HG03025 (cell line): ENCODE data around the gene COPS9.

Experiments
- ATAC-seq: cut with Tn5 transposase; IDR thresholded peaks from one replicate; pipeline ENCODE4 v1.9.1; 2021; ENCODE audit warnings: mild to moderate bottlenecking, moderate library complexity; ENCODE audit not compliant: unreplicated experiment, low FRiP score

COPS9 gene

GRCh38 chr2:240137596-240138253 is 1.6 kb upstream of the COPS9 start:
- ATAC-seq: no peak

GRCh38 chr2:240136671-240137292 is 677 bp upstream of the COPS9 start:
- ATAC-seq: no peak

GRCh38 chr2:240135706-240136012 is 446 bp downstream of the COPS9 start:
- ATAC-seq: peak; percentile 30

GRCh38 chr2:240134956-240135520 is 1.1 kb downstream of the COPS9 start:
- no peak for ATAC-seq

- no peak for ATAC-seq
Observed at GRCh38 chr2:240134466-240134865, 1.6 kb downstream of the COPS9 start.

- no peak for ATAC-seq
Observed at GRCh38 chr2:240133401-240133800, 2.7 kb downstream of the COPS9 start.

- ATAC-seq: no peak
Observed at GRCh38 chr2:240132651-240132980, 3.5 kb downstream of the COPS9 start.

GRCh38 chr2:240131941-240132650 is 4.0 kb downstream of the COPS9 start:
- no peak for ATAC-seq

- no peak for ATAC-seq
Observed at GRCh38 chr2:240131296-240131695, 4.8 kb downstream of the COPS9 start.

- ATAC-seq: no peak
Observed at GRCh38 chr2:240130393-240131195, 5.5 kb downstream of the COPS9 start.

GRCh38 chr2:240129731-240130392 is 6.2 kb downstream of the COPS9 start:
- no peak for ATAC-seq

GRCh38 chr2:240129311-240129710 is 6.8 kb downstream of the COPS9 start:
- no peak for ATAC-seq

- ATAC-seq: no peak
Observed at GRCh38 chr2:240128608-240129145, 7.4 kb downstream of the COPS9 start.

GRCh38 chr2:240127911-240128607 is 8.0 kb downstream of the COPS9 start:
- ATAC-seq: no peak

GRCh38 chr2:240127191-240127750 is 8.8 kb downstream of the COPS9 start:
- ATAC-seq: no peak

- ATAC-seq: no peak
Observed at GRCh38 chr2:240126731-240127130, 9.4 kb downstream of the COPS9 start.

GRCh38 chr2:240125742-240126141 is 10.4 kb downstream of the COPS9 start:
- ATAC-seq: no peak

- ATAC-seq: no peak
Observed at GRCh38 chr2:240124651-240125030, 11.5 kb downstream of the COPS9 start.
